ENCODE data around the gene STXBP6. TPM values are rescaled to one million over a fixed set of nuclear protein-coding genes. Genes with fewer than 3 reads are reported as not detected.
"Not testable (repeated sequence)": the region's sequence is repeated elsewhere in the genome, so short reads cannot be mapped to it uniquely, and the experiment has no call there.

The STXBP6 gene
- total and polyA plus RNA-seq, 7 experiments from 2014 or later = not detected

DNA sequence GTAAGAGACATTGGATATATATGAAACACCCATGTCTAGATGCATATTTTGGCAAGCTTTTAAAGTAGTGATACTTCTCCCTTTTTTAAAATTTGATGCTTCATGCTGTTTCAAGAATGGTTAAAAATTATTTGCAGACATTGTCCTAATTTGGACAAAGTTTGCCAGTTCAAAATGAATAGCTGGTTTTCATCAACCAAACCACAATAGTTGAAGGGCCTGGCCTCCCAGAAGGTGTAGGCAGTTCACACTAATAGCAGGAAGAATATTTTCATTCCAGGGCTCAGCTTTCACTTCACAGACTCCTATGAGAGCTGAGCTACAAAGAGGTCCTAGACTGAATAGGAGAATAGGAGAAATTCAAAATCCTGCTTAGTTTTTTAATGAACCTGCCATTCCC, 78.7 kb downstream of the STXBP6 start:
- Histone ChIP-seq H3K27ac (ENCODE audit: low read depth, low read length) (no peak overlapping the region), H3K36me3 (ENCODE audit: control insufficient read depth in 2 of 3, insufficient read depth in 3 of 3, low read length in 3 of 3) (no peaks in the 10 kb centered on the region), H3K27me3 (ENCODE audit: control insufficient read depth in 2 of 2, insufficient read depth in 2 of 2, low read length in 2 of 2) (no peaks in the 10 kb centered on the region), H3K9me3 (ENCODE audit: control insufficient read depth in 2 of 3, low read length in 3 of 3) (no peaks in the 10 kb centered on the region), H3K4me1 (ENCODE audit: control insufficient read depth in 2 of 2, insufficient read depth in 2 of 2, low read length in 2 of 2) (no peaks in the 10 kb centered on the region), H3K4me3 (ENCODE audit: low read length) (no peak overlapping the region)
- ChIA-PET POLR2A (no interaction called here), CTCF (no interaction called here)
- peaks cover 0 to 3% (median 0%) of the 10 kb centered on the region in 11 donors for H3K9me3 Mint-ChIP-seq
- peaks cover 3 to 26% (median 12%) of the 10 kb centered on the region in 5 donors for H3K27me3 Mint-ChIP-seq
- intact Hi-C loops (cut with micrococcal nuclease) = no loop called here
- no peaks in the 10 kb centered on the region for H3K4me1 Mint-ChIP-seq
- no peaks in the 10 kb centered on the region for H3K36me3 Mint-ChIP-seq
- no peak overlapping the region for H3K4me3 Mint-ChIP-seq
- no peak overlapping the region for H3K27ac Mint-ChIP-seq
- DNase-seq (no peak), ATAC-seq (no peak)

- Mint-ChIP-seq H3K9me3 (peaks cover 0 to 4% (median 0%) of the 10 kb centered on the region in 11 donors), H3K27me3 (peaks cover 0 to 13% (median 8%) of the 10 kb centered on the region in 5 donors), H3K4me3 (no peak overlapping the region), H3K36me3 (no peaks in the 10 kb centered on the region), H3K27ac (no peak overlapping the region), H3K4me1 (no peaks in the 10 kb centered on the region)
- intact Hi-C loops (cut with micrococcal nuclease) = no loop called here
- Histone ChIP-seq H3K27ac (ENCODE audit: low read depth, low read length) (no peak overlapping the region), H3K4me1 (ENCODE audit: control insufficient read depth in 2 of 2, insufficient read depth in 2 of 2, low read length in 2 of 2) (no peaks in the 10 kb centered on the region), H3K36me3 (ENCODE audit: control insufficient read depth in 2 of 3, insufficient read depth in 3 of 3, low read length in 3 of 3) (no peaks in the 10 kb centered on the region), H3K4me3 (ENCODE audit: low read length) (no peak overlapping the region), H3K9me3 (ENCODE audit: control insufficient read depth in 2 of 3, low read length in 3 of 3) (no peaks in the 10 kb centered on the region), H3K27me3 (ENCODE audit: control insufficient read depth in 2 of 2, insufficient read depth in 2 of 2, low read length in 2 of 2) (no peaks in the 10 kb centered on the region)
- ChIA-PET CTCF (no interaction called here), POLR2A (no interaction called here)
- ATAC-seq (no peak), DNase-seq (no peak)
These were observed 83.4 kb downstream of the STXBP6 start for GRCh38 chr14:24966579-24966964.

DNA sequence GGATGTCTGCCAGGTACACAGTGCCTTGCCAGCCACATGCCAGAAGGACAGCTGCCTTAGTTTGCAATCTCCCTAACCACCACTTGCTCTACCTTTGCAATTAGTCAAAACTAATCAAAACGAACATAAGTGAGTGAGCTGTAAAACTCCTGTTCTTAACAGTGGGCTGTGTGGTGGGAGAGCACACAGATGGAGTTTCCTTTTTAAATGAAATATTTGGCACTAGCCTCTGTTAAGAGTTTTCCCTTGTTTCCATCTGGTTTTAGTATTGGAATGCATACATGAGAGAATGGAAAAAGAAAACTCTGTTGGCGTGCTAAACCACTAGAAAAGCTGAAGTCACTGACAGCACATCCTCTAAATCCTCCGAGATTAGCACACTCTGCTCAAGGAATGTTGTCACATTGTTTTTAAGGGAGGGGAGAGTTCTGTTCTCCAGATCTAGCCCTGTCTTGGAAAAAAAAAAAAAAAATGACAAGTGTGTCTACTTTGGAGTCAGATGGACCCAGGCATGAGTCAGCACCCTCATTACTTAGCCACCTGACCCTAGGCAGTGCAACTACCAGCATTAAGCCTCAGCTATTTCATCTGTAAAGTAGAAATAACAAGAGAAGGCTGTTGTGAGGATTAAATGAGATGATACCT, 83.9 kb downstream of the STXBP6 start:
- Histone ChIP-seq H3K4me1 (ENCODE audit: control insufficient read depth in 2 of 2, insufficient read depth in 2 of 2, low read length in 2 of 2) (no peaks in the 10 kb centered on the region), H3K27ac (ENCODE audit: low read depth, low read length) (no peak overlapping the region), H3K9me3 (ENCODE audit: control insufficient read depth in 2 of 3, low read length in 3 of 3) (no peaks in the 10 kb centered on the region), H3K36me3 (ENCODE audit: control insufficient read depth in 2 of 3, insufficient read depth in 3 of 3, low read length in 3 of 3) (no peaks in the 10 kb centered on the region), H3K27me3 (ENCODE audit: control insufficient read depth in 2 of 2, insufficient read depth in 2 of 2, low read length in 2 of 2) (no peaks in the 10 kb centered on the region), H3K4me3 (ENCODE audit: low read length) (no peak overlapping the region)
- H3K36me3 Mint-ChIP-seq = no peaks in the 10 kb centered on the region
- ATAC-seq = no peak
- H3K27ac Mint-ChIP-seq = no peak overlapping the region
- ChIA-PET POLR2A (no interaction called here), CTCF (no interaction called here)
- H3K27me3 Mint-ChIP-seq = peaks cover 0 to 13% (median 9%) of the 10 kb centered on the region in 5 donors
- H3K4me1 Mint-ChIP-seq = no peaks in the 10 kb centered on the region
- H3K4me3 Mint-ChIP-seq = no peak overlapping the region
- H3K9me3 Mint-ChIP-seq = peaks cover 0 to 3% (median 0%) of the 10 kb centered on the region in 11 donors
- intact Hi-C loops (cut with micrococcal nuclease) = no loop called here
- no peak for DNase-seq

DNA sequence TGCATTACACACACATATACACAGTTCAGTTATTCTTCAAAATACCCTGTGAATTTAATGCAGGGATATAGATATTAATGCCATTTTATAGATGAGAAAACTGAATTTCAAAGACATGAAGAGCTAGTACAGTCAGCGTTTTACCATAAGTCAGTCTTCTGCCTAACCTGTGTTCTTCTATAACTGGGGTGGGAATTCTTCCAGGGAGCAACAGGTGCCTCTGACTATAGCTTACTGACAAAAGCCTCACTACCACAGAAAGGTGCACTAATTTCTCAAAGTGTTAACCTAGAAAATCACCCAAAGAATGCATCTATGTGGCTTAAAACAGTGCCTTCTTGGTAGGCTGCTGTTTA, 84.4 kb downstream of the STXBP6 start:
- peaks cover 0 to 3% (median 0%) of the 10 kb centered on the region in 11 donors for H3K9me3 Mint-ChIP-seq
- ChIA-PET CTCF (no interaction called here), POLR2A (no interaction called here)
- Histone ChIP-seq H3K36me3 (ENCODE audit: control insufficient read depth in 2 of 3, insufficient read depth in 3 of 3, low read length in 3 of 3) (no peaks in the 10 kb centered on the region), H3K4me1 (ENCODE audit: control insufficient read depth in 2 of 2, insufficient read depth in 2 of 2, low read length in 2 of 2) (no peaks in the 10 kb centered on the region), H3K27me3 (ENCODE audit: control insufficient read depth in 2 of 2, insufficient read depth in 2 of 2, low read length in 2 of 2) (no peaks in the 10 kb centered on the region), H3K9me3 (ENCODE audit: control insufficient read depth in 2 of 3, low read length in 3 of 3) (no peaks in the 10 kb centered on the region), H3K27ac (ENCODE audit: low read depth, low read length) (no peak overlapping the region), H3K4me3 (ENCODE audit: low read length) (no peak overlapping the region)
- DNase-seq = no peak
- H3K4me1 Mint-ChIP-seq = no peaks in the 10 kb centered on the region
- intact Hi-C loops (cut with micrococcal nuclease) = no loop called here
- no peak overlapping the region for H3K4me3 Mint-ChIP-seq
- ATAC-seq = no peak
- H3K36me3 Mint-ChIP-seq = no peaks in the 10 kb centered on the region
- peaks cover 0 to 18% (median 12%) of the 10 kb centered on the region in 5 donors for H3K27me3 Mint-ChIP-seq
- no peak overlapping the region for H3K27ac Mint-ChIP-seq

- H3K36me3 Mint-ChIP-seq = no peaks in the 10 kb centered on the region
- ChIA-PET POLR2A (no interaction called here), CTCF (no interaction called here)
- H3K27ac Mint-ChIP-seq = no peak overlapping the region
- DNase-seq (no peak), ATAC-seq (no peak)
- H3K27me3 ChIP-seq (ENCODE audit: control insufficient read depth in 2 of 2, insufficient read depth in 2 of 2, low read length in 2 of 2) = no peaks in the 10 kb centered on the region
- peaks cover 0 to 19% (median 13%) of the 10 kb centered on the region in 5 donors for H3K27me3 Mint-ChIP-seq
- H3K9me3 Mint-ChIP-seq = peaks cover 0 to 3% (median 0%) of the 10 kb centered on the region in 11 donors
- intact Hi-C loops (cut with micrococcal nuclease) = no loop called here
- no peaks in the 10 kb centered on the region for H3K4me1 ChIP-seq (ENCODE audit: control insufficient read depth in 2 of 2, insufficient read depth in 2 of 2, low read length in 2 of 2)
- H3K27ac ChIP-seq (ENCODE audit: low read depth, low read length) = no peak overlapping the region
- no peak overlapping the region for H3K4me3 Mint-ChIP-seq
- no peaks in the 10 kb centered on the region for H3K36me3 ChIP-seq (ENCODE audit: control insufficient read depth in 2 of 3, insufficient read depth in 3 of 3, low read length in 3 of 3)
- H3K4me3 ChIP-seq (ENCODE audit: low read length) = no peak overlapping the region
- H3K4me1 Mint-ChIP-seq = no peaks in the 10 kb centered on the region
- no peaks in the 10 kb centered on the region for H3K9me3 ChIP-seq (ENCODE audit: control insufficient read depth in 2 of 3, low read length in 3 of 3)
These were observed 85.4 kb downstream of the STXBP6 start for GRCh38 chr14:24964591-24964990.

DNA sequence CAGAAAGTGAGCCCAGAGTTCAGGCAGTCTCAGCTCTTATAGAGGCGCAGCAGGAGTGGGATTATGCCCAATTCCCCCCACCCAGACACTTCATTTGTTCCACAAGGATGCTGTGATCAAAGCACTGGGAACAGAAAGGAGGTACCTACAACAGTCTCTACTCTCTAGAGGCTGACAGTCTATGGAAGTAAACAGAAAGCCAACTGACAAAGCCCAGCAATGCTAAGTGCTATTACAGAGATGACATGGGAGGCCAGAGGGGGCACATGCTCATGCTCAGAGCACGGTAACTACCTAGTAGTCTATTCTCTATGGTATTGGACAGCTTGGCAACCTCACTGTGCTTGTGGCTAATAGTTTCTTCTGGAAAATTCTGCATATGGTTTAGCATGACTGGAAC, 85.9 kb downstream of the STXBP6 start:
- ATAC-seq = no peak
- CTCF ChIA-PET = no interaction called here

GRCh38 chr14:24962118-24962517, 87.8 kb downstream of the STXBP6 start:
- DNase-seq; ATAC-seq; H3K27ac Mint-ChIP-seq; CTCF ChIA-PET; H3K36me3 Mint-ChIP-seq; H3K4me1 ChIP-seq (ENCODE audit: control insufficient read depth in 2 of 2, insufficient read depth in 2 of 2, low read length in 2 of 2); intact Hi-C loops (cut with micrococcal nuclease); POLR2A ChIA-PET; H3K36me3 ChIP-seq (ENCODE audit: control insufficient read depth in 2 of 3, insufficient read depth in 3 of 3, low read length in 3 of 3); H3K4me3 Mint-ChIP-seq; H3K9me3 ChIP-seq (ENCODE audit: control insufficient read depth in 2 of 3, low read length in 3 of 3); H3K27me3 ChIP-seq (ENCODE audit: control insufficient read depth in 2 of 2, insufficient read depth in 2 of 2, low read length in 2 of 2); H3K9me3 Mint-ChIP-seq; H3K4me1 Mint-ChIP-seq; H3K4me3 ChIP-seq (ENCODE audit: low read length); H3K27ac ChIP-seq (ENCODE audit: low read depth, low read length): not testable (repeated sequence)
- peaks cover 0 to 30% (median 10%) of the 10 kb centered on the region in 5 donors for H3K27me3 Mint-ChIP-seq

More for the DNA sequence above, 85.9 kb downstream of the STXBP6 start:
- H3K4me1 ChIP-seq (ENCODE audit: control insufficient read depth in 2 of 2, insufficient read depth in 2 of 2, low read length in 2 of 2) = no peaks in the 10 kb centered on the region
- intact Hi-C loops (cut with micrococcal nuclease) = no loop called here
- no peaks in the 10 kb centered on the region for H3K27me3 ChIP-seq (ENCODE audit: control insufficient read depth in 2 of 2, insufficient read depth in 2 of 2, low read length in 2 of 2)
- H3K27ac Mint-ChIP-seq = no peak overlapping the region
- DNase-seq = no peak
- H3K9me3 ChIP-seq (ENCODE audit: control insufficient read depth in 2 of 3, low read length in 3 of 3) = no peaks in the 10 kb centered on the region
- H3K9me3 Mint-ChIP-seq = peaks cover 0 to 3% (median 0%) of the 10 kb centered on the region in 11 donors
- POLR2A ChIA-PET = no interaction called here
- H3K4me3 ChIP-seq (ENCODE audit: low read length) = no peak overlapping the region
- no peaks in the 10 kb centered on the region for H3K4me1 Mint-ChIP-seq
- no peak overlapping the region for H3K27ac ChIP-seq (ENCODE audit: low read depth, low read length)
- peaks cover 0 to 22% (median 13%) of the 10 kb centered on the region in 5 donors for H3K27me3 Mint-ChIP-seq
- no peaks in the 10 kb centered on the region for H3K36me3 ChIP-seq (ENCODE audit: control insufficient read depth in 2 of 3, insufficient read depth in 3 of 3, low read length in 3 of 3)
- H3K36me3 Mint-ChIP-seq = no peaks in the 10 kb centered on the region
- H3K4me3 Mint-ChIP-seq = no peak overlapping the region
